ENCODE measurements around the gene THAP7.

The THAP7 gene

GRCh38 chr22:21030621-21031544 lies 29.0 kb upstream of the THAP7 start:
- DNase-seq: no peak

- no peak for DNase-seq
These were observed 28.1 kb upstream of the THAP7 start for GRCh38 chr22:21030032-21030431.

- DNase-seq: no peak
These were observed 27.6 kb upstream of the THAP7 start for GRCh38 chr22:21029486-21030025.

GRCh38 chr22:21028277-21029251 lies 26.6 kb upstream of the THAP7 start:
- DNase-seq: no peak

GRCh38 chr22:21026783-21027692 lies 25.1 kb upstream of the THAP7 start:
- no peak for DNase-seq

- no peak for DNase-seq
These were observed 24.1 kb upstream of the THAP7 start for GRCh38 chr22:21025763-21026755.

GRCh38 chr22:21025266-21025665 lies 23.3 kb upstream of the THAP7 start:
- DNase-seq: no peak

GRCh38 chr22:21022955-21023614 lies 21.2 kb upstream of the THAP7 start:
- no peak for DNase-seq

GRCh38 chr22:21022507-21022906 lies 20.6 kb upstream of the THAP7 start:
- no peak for DNase-seq

GRCh38 chr22:21020802-21021429 lies 19.0 kb upstream of the THAP7 start:
- DNase-seq: peak; percentile 31

- no peak for DNase-seq
These were observed 16.4 kb upstream of the THAP7 start for GRCh38 chr22:21018314-21018713.

- DNase-seq: no peak
These were observed 14.9 kb upstream of the THAP7 start for GRCh38 chr22:21016644-21017420.

GRCh38 chr22:21015466-21016006 lies 13.6 kb upstream of the THAP7 start:
- DNase-seq: no peak

GRCh38 chr22:21014726-21015465 lies 13.0 kb upstream of the THAP7 start, which contains the start of gene P2RX6:
P2RX6 (plus strand) TSS chr22:21015165; CDS start chr22:21015175, 10 bp downstream.
- no peak for DNase-seq

GRCh38 chr22:21014202-21014725 lies 12.3 kb upstream of the THAP7 start:
- peak; percentile 91 for DNase-seq

- no peak for DNase-seq
These were observed 11.8 kb upstream of the THAP7 start for GRCh38 chr22:21013657-21014201.

Measured in activated CD4-positive, alpha-beta T cell treated with anti-CD3 and anti-CD28 coated beads, Interleukin-10, Interleukin-2, amounts not matched to agents 100 ng/mL and 50 ng/mL, durations not matched to agents 16 hours and 8 hours (primary cell).